ENCODE results near the gene TCEAL4.
A peak's percentile ranks its signal among the peaks of the same experiment; 100 is the strongest.
"Not testable (repeated sequence)": the region's sequence is repeated elsewhere in the genome, so short reads cannot be mapped to it uniquely, and the experiment has no call there.

TCEAL4 gene

GRCh38 chrX:103573202-103573601 is 12.1 kb upstream of the TCEAL4 start:
- in situ Hi-C loops (cut with HindIII; ENCODE audit: low sequenced_read_pairs) = no loop called here
- no peak for DNase-seq (ENCODE audit: low read depth)
- no peak overlapping the region for H3K4me3 ChIP-seq (ENCODE audit: low read depth, low read length)
- TF ChIP-seq CTCF (IDR thresholded peaks at IDR 0.05; ENCODE audit: low read depth, low read length, missing control alignments) = no peak

- no peak for TF ChIP-seq CTCF (IDR thresholded peaks at IDR 0.05; ENCODE audit: low read depth, low read length, missing control alignments)
- no peak for DNase-seq (ENCODE audit: low read depth)
- in situ Hi-C loops (cut with HindIII; ENCODE audit: low sequenced_read_pairs) = no loop called here
- no peak overlapping the region for H3K4me3 ChIP-seq (ENCODE audit: low read depth, low read length)
Observed at GRCh38 chrX:103584596-103584995, 719 bp upstream of the TCEAL4 start.

- peak overlapping the region; percentile 70 for H3K4me3 ChIP-seq (ENCODE audit: low read depth, low read length)
- in situ Hi-C loops (cut with HindIII; ENCODE audit: low sequenced_read_pairs) = no loop called here
- no peak for DNase-seq (ENCODE audit: low read depth)
Observed at GRCh38 chrX:103586314-103586646, 965 bp downstream of the TCEAL4 start.

GRCh38 chrX:103586659-103587058 is 1.3 kb downstream of the TCEAL4 start:
- H3K4me3 ChIP-seq (ENCODE audit: low read depth, low read length) = peak overlapping the region; percentile 70
- TF ChIP-seq CTCF (IDR thresholded peaks at IDR 0.05; ENCODE audit: low read depth, low read length, missing control alignments) = no peak
- in situ Hi-C loops (cut with HindIII; ENCODE audit: low sequenced_read_pairs) = no loop called here
- no peak for DNase-seq (ENCODE audit: low read depth)

More at GRCh38 chrX:103586314-103586646, 965 bp downstream of the TCEAL4 start:
- no peak for TF ChIP-seq CTCF (IDR thresholded peaks at IDR 0.05; ENCODE audit: low read depth, low read length, missing control alignments)

GRCh38 chrX:103592295-103592694 is 7.0 kb downstream of the TCEAL4 start:
- in situ Hi-C loops (cut with HindIII; ENCODE audit: low sequenced_read_pairs); DNase-seq (ENCODE audit: low read depth); H3K4me3 ChIP-seq (ENCODE audit: low read depth, low read length): not testable (repeated sequence)

GRCh38 chrX:103595202-103595601 is 9.9 kb downstream of the TCEAL4 start:
- in situ Hi-C loops (cut with HindIII; ENCODE audit: low sequenced_read_pairs); DNase-seq (ENCODE audit: low read depth); H3K4me3 ChIP-seq (ENCODE audit: low read depth, low read length): not testable (repeated sequence)

- DNase-seq (ENCODE audit: low read depth) = no peak
- in situ Hi-C loops (cut with HindIII; ENCODE audit: low sequenced_read_pairs) = no loop called here
- TF ChIP-seq CTCF (IDR thresholded peaks at IDR 0.05; ENCODE audit: low read depth, low read length, missing control alignments) = no peak
- peak within 1 kb of the TSS; percentile 60 for H3K4me3 ChIP-seq (ENCODE audit: low read depth, low read length)
Observed at GRCh38 chrX:103607364-103608305, 22.3 kb downstream of the TCEAL4 start, which contains the start of gene TCEAL3. TCEAL3 (plus strand) TSS chrX:103607963; CDS start chrX:103609065, 1,102 bp downstream.
